Keratinocyte (primary cell): ENCODE data around the gene PCDHB9. TPM values are rescaled to one million over a fixed set of nuclear protein-coding genes. Genes with fewer than 3 reads are reported as not detected.
A peak's percentile ranks its signal among the peaks of the same experiment; 100 is the strongest.
"Not testable (repeated sequence)": the region's sequence is repeated elsewhere in the genome, so short reads cannot be mapped to it uniquely, and the experiment has no call there.

ENCODE experiments used
- DNase-seq: peaks from one replicate; pipeline ENCODE4 v3.0.0-alpha.2; 2011; ENCODE audit warnings: low read depth, missing footprints, low spot score
- FAIRE-seq: peaks from 2 replicates; lab custom pipeline; 2011; peaks lifted over from hg19 to GRCh38; lab: Jason Lieb, UNC
- H2AFZ ChIP-seq: 2 replicates; pipeline ENCODE4 v1.6.0; 2012; ENCODE audit warnings: low read length, control low read depth, inconsistent platforms; ENCODE audit not compliant: control insufficient read depth
- H3K27ac ChIP-seq: 2 replicates; pipeline ENCODE4 v1.5.1; 2011; ENCODE audit warnings: low read length; ENCODE audit not compliant: control insufficient read depth, insufficient read depth
- H3K27me3 ChIP-seq: 3 replicates; pipeline ENCODE4 v1.6.0; 2011; ENCODE audit warnings: low read length; ENCODE audit not compliant: control insufficient read depth, insufficient read depth; ENCODE audit errors: extremely low read depth
- H3K36me3 ChIP-seq, 2 experiments: 2 replicates in 1 of 2; 3 replicates in 1 of 2; pipeline ENCODE4 v1.5.1; 2011; ENCODE audit warnings: low read length in 2 of 2, mild to moderate bottlenecking in 1 of 2; ENCODE audit not compliant: control insufficient read depth in 2 of 2, insufficient read depth in 2 of 2; ENCODE audit errors: extremely low read depth in 1 of 2
- H3K4me1 ChIP-seq: 3 replicates; pipeline ENCODE4 v1.5.1; 2011; ENCODE audit warnings: low read length; ENCODE audit not compliant: control insufficient read depth, insufficient read depth; ENCODE audit errors: extremely low read depth
- H3K4me2 ChIP-seq: 3 replicates; pipeline ENCODE4 v1.6.0; 2011; ENCODE audit warnings: low read depth, low read length; ENCODE audit not compliant: control insufficient read depth, insufficient read depth; ENCODE audit errors: extremely low read depth
- H3K4me3 ChIP-seq, 3 experiments: fragments of 200-600 bp in 1 of 3; sonication (generic) in 1 of 3; 2 replicates in 2 of 3; 3 replicates in 1 of 3; pipeline ENCODE4 v1.5.1; 2011 to 2016; ENCODE audit warnings: low read length in 3 of 3, mild to moderate bottlenecking in 3 of 3, control low read depth in 2 of 3, inconsistent platforms in 1 of 3, low read depth in 1 of 3, mixed read lengths in 1 of 3, mixed run types in 1 of 3, moderate library complexity in 1 of 3; ENCODE audit not compliant: control insufficient read depth in 2 of 3, insufficient read depth in 2 of 3; ENCODE audit errors: extremely low read depth in 1 of 3
- H3K79me2 ChIP-seq: 2 replicates; pipeline ENCODE4 v1.6.0; 2012; ENCODE audit warnings: low read length; ENCODE audit not compliant: control insufficient read depth, insufficient read depth
- H3K9ac ChIP-seq: 3 replicates; pipeline ENCODE4 v1.6.0; 2011; ENCODE audit warnings: low read length; ENCODE audit not compliant: control insufficient read depth, insufficient read depth; ENCODE audit errors: extremely low read depth
- H3K9me1 ChIP-seq: 3 replicates; pipeline ENCODE4 v1.6.0; 2011; ENCODE audit warnings: low read length; ENCODE audit not compliant: control insufficient read depth, insufficient read depth; ENCODE audit errors: extremely low read depth
- H3K9me3 ChIP-seq: 2 replicates; pipeline ENCODE4 v1.5.1; 2012; ENCODE audit warnings: low read depth, low read length; ENCODE audit not compliant: control insufficient read depth
- H4K20me1 ChIP-seq: 3 replicates; pipeline ENCODE4 v1.6.0; 2011; ENCODE audit warnings: low read length; ENCODE audit not compliant: control insufficient read depth, insufficient read depth; ENCODE audit errors: extremely low read depth
- CTCF ChIP-seq, 3 experiments: IDR thresholded peaks in 1 of 3; conservative IDR thresholded peaks in 1 of 3; optimal IDR thresholded peaks in 1 of 3; 2 replicates in 2 of 3; 3 replicates in 1 of 3; pipeline versions ENCODE3 to v1.5.1; 2011; ENCODE audit warnings: low read length in 3 of 3, mild to moderate bottlenecking in 3 of 3, moderate library complexity in 2 of 3, control low read depth in 1 of 3, inconsistent platforms in 1 of 3; ENCODE audit not compliant: insufficient read depth in 2 of 3; ENCODE audit errors: extremely low read depth in 1 of 3
- EZH2 ChIP-seq: IDR thresholded peaks from one replicate; pipeline ENCODE4 v1.6.1; 2012; ENCODE audit warnings: inconsistent platforms, mild to moderate bottlenecking, low read length, moderate library complexity
- dilution Hi-C: fragments of 300-500 bp; cut with MboI; formaldehyde crosslinking; loops from one replicate; pipeline ENCODE4 v1.7.0; 2020; ENCODE audit warnings: low sequenced_read_pairs; ENCODE audit not compliant: extremely low pct_ligation_motif_present
- polyA minus RNA-seq, 3 experiments: library from RNA; depleted of rRNA, polyadenylated mRNA; stranded (reverse); fragments of >200 nt; gene quantifications; 1 replicate in 1 of 3; 2 replicates in 1 of 3; 3 replicates in 1 of 3; pipeline ENCODE4 v1.2.3, GENCODE V29; 2011
- polyA plus RNA-seq, 5 experiments: library from polyadenylated mRNA; depleted of rRNA in 3 of 5; stranded (reverse) in 3 of 5; stranded (forward) in 1 of 5; unstranded in 1 of 5; fragments of >200 nt; gene quantifications; 1 replicate in 1 of 5; 2 replicates in 3 of 5; 3 replicates in 1 of 5; pipeline versions ENCODE4 v1.2.1 to v1.2.3, GENCODE V29; 2011 to 2012; ENCODE audit warnings: missing spikeins in 2 of 5, low read depth in 1 of 5, low replicate concordance in 1 of 5

Gene PCDHB9
- polyA plus RNA-seq: 0.01 TPM in 1 of 3 replicates, not detected in the others
- not detected for polyA plus RNA-seq (2011; ENCODE audit: low read depth)
- polyA plus RNA-seq (2011; cell fraction: cytosol; rRNA removed): not detected in 2 replicates
- 0.08 and 0.09 TPM in 2 replicates for polyA plus RNA-seq (2011; cell fraction: nucleus; rRNA removed)
- 0.17 TPM in 1 of 2 replicates, not detected in the other for polyA plus RNA-seq (2012; ENCODE audit: low replicate concordance)
- not detected in 3 replicates for polyA minus RNA-seq
- polyA minus RNA-seq (2011; cell fraction: cytosol; rRNA and poly(A)+ RNA removed): not detected
- 0.63 TPM in 1 of 2 replicates, not detected in the other for polyA minus RNA-seq (2011; cell fraction: nucleus; rRNA and poly(A)+ RNA removed)

GRCh38 chr5:141186897-141187512 is at the start of gene PCDHB9:
Gene PCDHB9 (plus strand): TSS chr5:141187161. CDS start chr5:141187319, 158 bp downstream.
- Histone ChIP-seq H2AFZ (no peak within 1 kb of the TSS), H3K4me3 (no peak within 1 kb of the TSS), H3K27ac (no peak within 1 kb of the TSS), H3K36me3 (no peaks in the 10 kb centered on the region), H3K9me1 (no peaks in the 10 kb centered on the region), H3K9ac (no peak within 1 kb of the TSS), H3K9me3 (no peaks in the 10 kb centered on the region), H3K4me2 (no peak within 1 kb of the TSS), H3K4me1 (no peaks in the 10 kb centered on the region), H3K27me3 (no peaks in the 10 kb centered on the region), H3K79me2 (no peaks in the 10 kb centered on the region), H4K20me1 (no peaks in the 10 kb centered on the region)
- DNase-seq (no peak), FAIRE-seq (no peak)
- dilution Hi-C loops: no loop called here
- peak in 2 of 3 experiments; percentile 13 to 24 for TF ChIP-seq CTCF (optimal IDR thresholded peaks at IDR 0.05 in 1 of 3, IDR thresholded peaks at IDR 0.05 in 1 of 3, conservative IDR thresholded peaks at IDR 0.05 in 1 of 3; ENCODE audit: extremely low read depth in 1 of 3, insufficient read depth in 2 of 3, low read length in 3 of 3)
- TF ChIP-seq EZH2: no peak

DNA sequence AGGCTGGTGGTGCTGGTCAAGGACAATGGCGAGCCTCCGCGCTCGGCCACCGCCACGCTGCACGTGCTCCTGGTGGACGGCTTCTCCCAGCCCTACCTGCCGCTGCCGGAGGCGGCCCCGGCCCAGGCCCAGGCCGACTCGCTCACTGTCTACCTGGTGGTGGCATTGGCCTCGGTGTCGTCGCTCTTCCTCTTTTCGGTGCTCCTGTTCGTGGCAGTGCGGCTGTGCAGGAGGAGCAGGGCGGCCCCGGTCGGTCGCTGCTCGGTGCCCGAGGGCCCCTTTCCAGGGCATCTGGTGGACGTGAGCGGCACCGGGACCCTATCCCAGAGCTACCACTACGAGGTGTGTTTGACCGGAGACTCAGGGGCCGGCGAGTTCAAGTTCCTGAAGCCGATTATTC is 49.6 kb upstream of the PCDHB9 start:
- H4K20me1 ChIP-seq, H3K27me3 ChIP-seq, H3K9ac ChIP-seq, FAIRE-seq, H3K9me3 ChIP-seq, dilution Hi-C loops, DNase-seq, H3K4me1 ChIP-seq, H3K4me3 ChIP-seq, H2AFZ ChIP-seq, H3K9me1 ChIP-seq, H3K79me2 ChIP-seq, H3K36me3 ChIP-seq, H3K27ac ChIP-seq, H3K4me2 ChIP-seq: not testable (repeated sequence)
